Esophagus muscularis mucosa (tissue), 4 donors: ENCODE data around the gene C3orf38. TPM values are rescaled to one million over a fixed set of nuclear protein-coding genes. Genes with fewer than 3 reads are reported as not detected.

ENCODE experiments used
- DNase-seq: peaks from one replicate; pipeline ENCODE4 v3.0.0-alpha.2; 2017; ENCODE audit errors: extremely low spot score
- H3K27ac ChIP-seq, 4 donors: fragments of 200-600 bp; sonication (generic); replicated peaks in 1 of 4; 1 replicate in 3 of 4; 2 replicates in 1 of 4; pipeline ENCODE4 v1.5.1; 2016 to 2019; ENCODE audit warnings: mild to moderate bottlenecking in 1 of 4
- H3K27me3 ChIP-seq, 4 donors: fragments of 200-600 bp; sonication (generic); one replicate each; pipeline versions ENCODE4 v1.5.1 to v1.6.0; 2016 to 2019
- H3K36me3 ChIP-seq, 4 donors: fragments of 200-600 bp; sonication (generic); one replicate each; pipeline ENCODE4 v1.5.1; 2016 to 2019
- H3K4me1 ChIP-seq, 4 donors: fragments of 200-600 bp; sonication (generic); one replicate each; pipeline ENCODE4 v1.5.1; 2016 to 2019
- H3K4me3 ChIP-seq, 4 donors: fragments of 200-600 bp; sonication (generic); 1 replicate in 2 of 4; 2 replicates in 2 of 4; pipeline ENCODE4 v1.5.1; 2016 to 2019; ENCODE audit warnings: mild to moderate bottlenecking in 4 of 4, moderate library complexity in 1 of 4
- H3K9me3 ChIP-seq, 4 donors: fragments of 200-600 bp; sonication (generic); 1 replicate in 3 of 4; 2 replicates in 1 of 4; pipeline ENCODE4 v1.5.1; 2016 to 2019
- CTCF ChIP-seq, 3 experiments: fragments of 200-600 bp in 2 of 3; fragments of 450-650 bp in 1 of 3; sonication (generic) in 2 of 3; IDR thresholded peaks; one replicate each; pipeline ENCODE4 v1.5.1; 2017 to 2019; ENCODE audit warnings: antibody characterized with exemption in 3 of 3, mild to moderate bottlenecking in 2 of 3, moderate library complexity in 1 of 3
- EP300 ChIP-seq: sonication (generic); formaldehyde crosslinking; IDR thresholded peaks from one replicate; pipeline ENCODE4 v1.6.1; 2017; ENCODE audit warnings: antibody characterized with exemption
- POLR2A ChIP-seq: fragments of 450-650 bp; IDR thresholded peaks from one replicate; pipeline ENCODE4 v1.6.1; 2017; ENCODE audit warnings: antibody characterized with exemption, moderate library complexity, mild to moderate bottlenecking, low read depth
- POLR2AphosphoS5 ChIP-seq, 2 donors: sonication (generic); formaldehyde crosslinking; IDR thresholded peaks; one replicate each; pipeline ENCODE4 v1.6.1; 2017; ENCODE audit warnings: antibody characterized with exemption in 2 of 2
- WGBS: methylation state at CpG from one replicate; pipeline ENCODE4 v1.1.5; 2018; 5-methylcytosine and 5-hydroxymethylcytosine counted together
- intact Hi-C: fragments of 100-400 bp; cut with DNase I; formaldehyde crosslinking; loops from one replicate; pipeline ENCODE4 v1.15.1; 2023
- total RNA-seq, 4 donors: library from RNA; depleted of rRNA; stranded (reverse); fragments of >200 nt; gene quantifications; one replicate each; pipeline versions ENCODE4 v1.1.0 to v1.2.1, GENCODE V29; 2016

Gene C3orf38
- total RNA-seq, 4 donors from 2014 or later: 13.9 to 18.9 (median 16.4) TPM

DNA sequence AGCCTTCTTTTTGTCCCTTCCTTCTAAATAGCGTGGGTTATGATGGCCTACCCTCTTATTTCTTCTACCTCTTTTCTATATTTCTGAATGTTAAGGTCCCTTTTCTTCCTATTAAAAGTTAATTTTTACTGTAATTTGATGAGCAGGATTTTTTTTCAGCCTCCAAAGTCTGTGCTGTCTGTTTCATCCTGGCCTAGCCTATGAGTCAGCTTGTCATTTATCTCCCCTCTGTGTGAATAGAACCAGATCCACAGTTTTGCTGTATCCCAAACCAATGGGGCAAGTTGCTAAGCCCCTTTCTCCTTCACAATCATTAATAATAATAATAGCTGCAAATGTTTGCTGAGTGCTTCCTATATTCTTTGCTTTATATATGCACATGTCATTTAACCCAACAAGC lies 18.1 kb upstream of the C3orf38 start:
- H3K36me3 ChIP-seq: peaks cover 0 to 29% (median 13%) of the 10 kb centered on the region in 4 donors
- no peaks in the 10 kb centered on the region for H3K9me3 ChIP-seq
- H3K4me3 ChIP-seq: no peak overlapping the region
- WGBS: 71% methylated on average over 1 of the region's 1 CpG
- no peak overlapping the region for H3K27ac ChIP-seq
- TF ChIP-seq CTCF (IDR thresholded peaks at IDR 0.05): no peak
- no peak for TF ChIP-seq POLR2AphosphoS5 (IDR thresholded peaks at IDR 0.05)
- TF ChIP-seq EP300: no peak
- no peak for TF ChIP-seq POLR2A
- no peak for DNase-seq
- intact Hi-C loops: no loop called here
- H3K4me1 ChIP-seq: peaks cover 0 to 24% (median 8%) of the 10 kb centered on the region in 4 donors
- no peaks in the 10 kb centered on the region for H3K27me3 ChIP-seq

- no peak for DNase-seq
- Histone ChIP-seq H3K27me3 (no peaks in the 10 kb centered on the region), H3K36me3 (peaks cover 0 to 36% (median 16%) of the 10 kb centered on the region in 4 donors), H3K4me3 (no peak overlapping the region), H3K4me1 (peaks cover 0 to 24% (median 8%) of the 10 kb centered on the region in 4 donors), H3K27ac (no peak overlapping the region), H3K9me3 (no peaks in the 10 kb centered on the region)
- intact Hi-C loops: no loop called here
- TF ChIP-seq EP300: no peak
- 95% methylated on average over 1 of the region's 1 CpG for WGBS
These were observed 16.9 kb upstream of the C3orf38 start for GRCh38 chr3:88132894-88133293.

GRCh38 chr3:88133711-88134263 lies 16.0 kb upstream of the C3orf38 start:
- H3K4me1 ChIP-seq: peaks cover 0 to 24% (median 8%) of the 10 kb centered on the region in 4 donors
- no peaks in the 10 kb centered on the region for H3K9me3 ChIP-seq
- H3K4me3 ChIP-seq: no peak overlapping the region
- TF ChIP-seq EP300 (no peak), POLR2AphosphoS5 (IDR thresholded peaks at IDR 0.05) (no peak)
- intact Hi-C loops: no loop called here
- peaks cover 0 to 40% (median 17%) of the 10 kb centered on the region in 4 donors for H3K36me3 ChIP-seq
- WGBS: 0% methylated on average over 1 of the region's 1 CpG
- no peak for DNase-seq
- no peak overlapping the region for H3K27ac ChIP-seq
- no peaks in the 10 kb centered on the region for H3K27me3 ChIP-seq

GRCh38 chr3:88137836-88138235 lies 11.9 kb upstream of the C3orf38 start:
- DNase-seq: no peak
- TF ChIP-seq EP300 (no peak), POLR2A (no peak), POLR2AphosphoS5 (IDR thresholded peaks at IDR 0.05) (no peak), CTCF (IDR thresholded peaks at IDR 0.05) (no peak)
- WGBS: 90% methylated on average over 1 of the region's 1 CpG
- Histone ChIP-seq H3K9me3 (no peaks in the 10 kb centered on the region), H3K27me3 (no peaks in the 10 kb centered on the region), H3K4me1 (peaks cover 0 to 9% (median 4%) of the 10 kb centered on the region in 4 donors), H3K27ac (no peak overlapping the region), H3K36me3 (peaks cover 9 to 61% (median 31%) of the 10 kb centered on the region in 4 donors), H3K4me3 (no peak overlapping the region)
- intact Hi-C loops: no loop called here

- DNase-seq: no peak
- 66% methylated on average over 4 of the region's 4 CpGs for WGBS
These were observed 8.2 kb upstream of the C3orf38 start for GRCh38 chr3:88141458-88142083.

DNA sequence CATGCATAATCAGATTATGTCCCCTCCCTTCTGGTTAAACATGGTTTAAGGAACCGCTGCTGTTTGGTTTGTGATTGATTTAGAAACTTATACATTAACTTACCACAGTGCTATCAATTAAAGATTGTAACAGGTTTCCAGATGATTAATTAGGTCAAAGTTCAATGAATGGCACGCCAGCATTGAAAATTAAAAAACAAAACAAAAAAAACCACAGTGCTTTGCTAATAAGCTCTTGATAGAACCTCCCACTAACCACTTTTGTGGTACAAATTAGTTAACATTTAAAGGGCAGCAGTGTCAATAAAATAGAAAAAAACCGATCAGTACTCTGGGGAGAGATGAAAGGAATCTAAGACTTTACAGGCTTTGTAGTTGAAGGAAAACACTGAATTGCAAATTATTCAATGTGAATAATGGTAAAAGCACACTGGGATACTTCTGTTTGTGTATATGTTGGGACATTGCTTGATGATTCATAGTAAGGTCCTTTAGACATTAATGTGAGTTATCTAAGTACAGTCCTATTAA lies 7.6 kb upstream of the C3orf38 start:
- Histone ChIP-seq H3K9me3 (no peaks in the 10 kb centered on the region), H3K27me3 (no peaks in the 10 kb centered on the region), H3K36me3 (peaks cover 9 to 37% (median 19%) of the 10 kb centered on the region in 4 donors), H3K27ac (no peak overlapping the region), H3K4me3 (no peak overlapping the region), H3K4me1 (no peaks in the 10 kb centered on the region)
- TF ChIP-seq POLR2A (no peak), EP300 (no peak), CTCF (IDR thresholded peaks at IDR 0.05) (no peak), POLR2AphosphoS5 (IDR thresholded peaks at IDR 0.05) (no peak)
- WGBS: 81% methylated on average over 3 of the region's 3 CpGs
- no peak for DNase-seq
- intact Hi-C loops: no loop called here

More at GRCh38 chr3:88141458-88142083, 8.2 kb upstream of the C3orf38 start:
- Histone ChIP-seq H3K4me3 (no peak overlapping the region), H3K9me3 (no peaks in the 10 kb centered on the region), H3K4me1 (no peaks in the 10 kb centered on the region), H3K27me3 (no peaks in the 10 kb centered on the region), H3K36me3 (peaks cover 9 to 41% (median 21%) of the 10 kb centered on the region in 4 donors), H3K27ac (no peak overlapping the region)
- intact Hi-C loops: no loop called here
- no peak for TF ChIP-seq POLR2A
